Neural crest cell (in vitro differentiated cells): ENCODE data around the gene SHISA8. TPM values are rescaled to one million over a fixed set of nuclear protein-coding genes. Genes with fewer than 3 reads are reported as not detected.
"Not testable (repeated sequence)": the region's sequence is repeated elsewhere in the genome, so short reads cannot be mapped to it uniquely, and the experiment has no call there.

Experiments
- DNase-seq: peaks from one replicate; pipeline ENCODE4 v3.0.0; 2021; ENCODE audit warnings: low read depth, mixed read lengths, low spot score
- H3K27ac Mint-ChIP-seq: one replicate; pipeline ENCODE4 v1.8.0; 2021; ENCODE audit warnings: mild to moderate bottlenecking, mixed read lengths; ENCODE audit not compliant: unreplicated experiment
- H3K27me3 Mint-ChIP-seq: 2 replicates; pipeline ENCODE4 v1.8.0; 2021; ENCODE audit warnings: low read depth, mild to moderate bottlenecking, mixed read lengths
- H3K36me3 Mint-ChIP-seq: 2 replicates; pipeline ENCODE4 v1.8.0; 2021; ENCODE audit warnings: low read depth, mild to moderate bottlenecking, mixed read lengths
- H3K4me1 Mint-ChIP-seq: 2 replicates; pipeline ENCODE4 v1.8.0; 2021; ENCODE audit warnings: mixed read lengths
- H3K4me3 Mint-ChIP-seq: one replicate; pipeline ENCODE4 v1.8.0; 2021; ENCODE audit warnings: mild to moderate bottlenecking, mixed read lengths
- H3K9me3 Mint-ChIP-seq: 2 replicates; pipeline ENCODE4 v1.8.0; 2021; ENCODE audit warnings: mixed read lengths
- total RNA-seq: library from RNA; stranded (reverse); gene quantifications from 2 replicates; pipeline ENCODE4 v1.2.1, GENCODE V29; 2021
- TF ChIP-seq, protein P1 (sequence below): fragments of 200-600 bp; sonication (generic); conservative IDR thresholded peaks from 2 replicates; pipeline ENCODE4 v1.5.0; 2021; ENCODE audit warnings: antibody characterized with exemption, mild to moderate bottlenecking

SHISA8 gene
- total RNA-seq, 1 donor from 2014 or later: 0.19 TPM

DNA sequence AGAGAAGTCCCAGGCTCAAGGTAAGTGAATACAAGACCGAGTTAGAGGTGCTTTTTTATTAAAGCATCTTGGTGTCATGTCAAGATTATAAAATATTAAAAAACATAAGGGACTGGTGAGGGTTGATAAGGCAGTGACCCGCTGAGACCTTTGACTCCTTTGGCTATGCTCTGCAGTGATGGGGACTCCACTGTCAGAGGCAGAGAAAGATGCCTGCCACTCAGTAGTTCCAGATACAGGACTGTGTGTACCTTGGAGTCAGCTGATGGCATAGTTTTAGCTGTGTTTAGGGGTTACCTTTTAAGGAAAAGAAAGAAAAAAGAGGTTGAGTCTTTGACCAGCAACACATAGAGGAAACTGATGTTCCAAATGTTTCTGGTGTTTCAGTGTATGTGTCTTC, 40.8 kb downstream of the SHISA8 start:
- no peaks in the 10 kb centered on the region for H3K9me3 Mint-ChIP-seq
- DNase-seq: no peak
- H3K4me1 Mint-ChIP-seq: no peaks in the 10 kb centered on the region
- no peak overlapping the region for H3K4me3 Mint-ChIP-seq
- TF ChIP-seq, protein P1, sequence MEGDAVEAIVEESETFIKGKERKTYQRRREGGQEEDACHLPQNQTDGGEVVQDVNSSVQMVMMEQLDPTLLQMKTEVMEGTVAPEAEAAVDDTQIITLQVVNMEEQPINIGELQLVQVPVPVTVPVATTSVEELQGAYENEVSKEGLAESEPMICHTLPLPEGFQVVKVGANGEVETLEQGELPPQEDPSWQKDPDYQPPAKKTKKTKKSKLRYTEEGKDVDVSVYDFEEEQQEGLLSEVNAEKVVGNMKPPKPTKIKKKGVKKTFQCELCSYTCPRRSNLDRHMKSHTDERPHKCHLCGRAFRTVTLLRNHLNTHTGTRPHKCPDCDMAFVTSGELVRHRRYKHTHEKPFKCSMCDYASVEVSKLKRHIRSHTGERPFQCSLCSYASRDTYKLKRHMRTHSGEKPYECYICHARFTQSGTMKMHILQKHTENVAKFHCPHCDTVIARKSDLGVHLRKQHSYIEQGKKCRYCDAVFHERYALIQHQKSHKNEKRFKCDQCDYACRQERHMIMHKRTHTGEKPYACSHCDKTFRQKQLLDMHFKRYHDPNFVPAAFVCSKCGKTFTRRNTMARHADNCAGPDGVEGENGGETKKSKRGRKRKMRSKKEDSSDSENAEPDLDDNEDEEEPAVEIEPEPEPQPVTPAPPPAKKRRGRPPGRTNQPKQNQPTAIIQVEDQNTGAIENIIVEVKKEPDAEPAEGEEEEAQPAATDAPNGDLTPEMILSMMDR: no peak
- peaks cover 18% of the 10 kb centered on the region for H3K36me3 Mint-ChIP-seq
- no peak overlapping the region for H3K27ac Mint-ChIP-seq
- H3K27me3 Mint-ChIP-seq: no peaks in the 10 kb centered on the region

DNA sequence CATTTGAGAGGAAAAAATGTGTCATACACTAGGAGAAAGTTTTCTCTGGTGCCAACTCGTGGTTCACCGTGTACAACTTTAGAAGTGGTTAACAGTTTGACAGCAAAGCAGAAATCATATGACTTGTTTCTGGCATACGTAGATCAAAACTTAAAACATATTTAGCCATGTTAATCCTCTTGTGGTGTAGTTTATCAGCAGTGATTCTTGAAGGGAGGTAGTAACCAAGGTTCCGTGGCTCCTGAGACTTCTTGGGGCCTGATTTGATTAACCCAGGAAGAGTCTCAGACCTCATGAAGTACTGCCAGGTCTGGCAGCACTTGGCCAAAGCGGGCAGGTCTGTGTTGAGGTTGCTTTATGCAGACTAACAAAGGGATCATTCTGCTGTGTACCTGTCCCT, 41.5 kb downstream of the SHISA8 start:
- no peak for DNase-seq
- Mint-ChIP-seq H3K4me1 (no peaks in the 10 kb centered on the region), H3K36me3 (peaks cover 17% of the 10 kb centered on the region), H3K9me3 (no peaks in the 10 kb centered on the region), H3K4me3 (no peak overlapping the region), H3K27me3 (no peaks in the 10 kb centered on the region), H3K27ac (no peak overlapping the region)
- TF ChIP-seq, protein P1: no peak

DNA sequence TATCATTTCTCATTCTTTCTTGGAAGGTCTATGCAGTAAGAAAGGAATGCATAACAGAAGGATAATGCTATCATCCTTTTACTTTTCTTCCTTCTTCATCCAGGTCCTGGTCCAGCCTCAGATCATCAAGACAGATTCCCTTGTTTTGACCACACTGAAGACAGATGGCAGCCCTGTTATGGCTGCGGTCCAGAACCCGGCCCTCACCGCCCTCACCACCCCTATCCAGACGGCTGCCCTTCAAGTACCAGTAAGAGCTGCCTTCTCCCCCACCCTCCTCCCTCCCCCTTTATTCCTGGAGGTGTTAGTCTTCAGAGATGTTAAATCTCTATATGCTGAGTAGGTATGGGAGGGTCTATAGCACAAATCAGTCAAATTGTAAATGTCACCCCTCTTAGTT, 44.1 kb downstream of the SHISA8 start:
- Mint-ChIP-seq H3K4me3 (no peak overlapping the region), H3K4me1 (no peaks in the 10 kb centered on the region), H3K36me3 (peaks cover 13% of the 10 kb centered on the region), H3K27me3 (no peaks in the 10 kb centered on the region), H3K27ac (no peak overlapping the region), H3K9me3 (no peaks in the 10 kb centered on the region)
- no peak for DNase-seq
- TF ChIP-seq, protein P1: no peak

DNA sequence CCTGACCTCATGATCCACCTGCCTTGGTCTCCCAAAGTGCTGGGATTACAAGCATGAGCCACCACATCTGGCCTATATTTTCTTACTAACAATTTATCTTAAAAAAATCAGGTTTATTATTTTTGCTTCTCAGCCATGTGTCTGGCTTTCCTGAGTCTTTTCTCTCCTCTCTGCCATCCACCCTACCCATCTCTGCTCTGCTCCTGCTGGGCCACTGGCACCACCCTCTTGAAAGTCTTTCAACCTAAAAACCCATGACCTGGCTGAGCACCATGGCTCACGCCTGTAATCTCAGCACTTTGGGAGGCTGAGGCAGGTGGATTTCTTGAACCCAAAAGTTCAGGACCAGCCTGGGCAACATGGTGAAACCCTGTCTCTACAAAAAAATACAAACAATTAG, 44.8 kb downstream of the SHISA8 start:
- not testable (repeated sequence) for H3K27me3 Mint-ChIP-seq, H3K4me3 Mint-ChIP-seq, H3K9me3 Mint-ChIP-seq, H3K4me1 Mint-ChIP-seq, DNase-seq
- Mint-ChIP-seq H3K36me3 (peaks cover 13% of the 10 kb centered on the region), H3K27ac (peak overlapping the region; percentile 43)

DNA sequence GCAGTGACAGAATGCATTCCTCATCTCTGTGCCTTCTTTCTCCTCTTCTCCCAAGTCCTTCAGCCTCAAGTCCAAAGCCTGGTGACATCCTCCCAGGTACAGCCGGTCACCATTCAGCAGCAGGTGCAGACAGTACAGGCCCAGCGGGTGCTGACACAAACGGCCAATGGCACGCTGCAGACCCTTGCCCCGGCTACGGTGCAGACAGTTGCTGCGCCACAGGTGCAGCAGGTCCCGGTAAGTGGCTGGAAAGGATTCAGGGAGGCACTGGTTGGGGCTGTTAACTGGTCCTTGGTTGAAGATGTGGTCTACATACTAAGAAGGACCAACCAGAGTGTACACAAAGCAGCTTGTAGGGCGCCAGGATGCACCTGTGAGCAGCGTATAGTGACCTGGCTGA, 46.3 kb downstream of the SHISA8 start:
- TF ChIP-seq, protein P1: no peak
- Mint-ChIP-seq H3K27me3 (no peaks in the 10 kb centered on the region), H3K36me3 (peaks cover 11% of the 10 kb centered on the region), H3K9me3 (no peaks in the 10 kb centered on the region), H3K4me3 (no peak overlapping the region), H3K27ac (no peak overlapping the region), H3K4me1 (peaks cover 5% of the 10 kb centered on the region)
- no peak for DNase-seq

DNA sequence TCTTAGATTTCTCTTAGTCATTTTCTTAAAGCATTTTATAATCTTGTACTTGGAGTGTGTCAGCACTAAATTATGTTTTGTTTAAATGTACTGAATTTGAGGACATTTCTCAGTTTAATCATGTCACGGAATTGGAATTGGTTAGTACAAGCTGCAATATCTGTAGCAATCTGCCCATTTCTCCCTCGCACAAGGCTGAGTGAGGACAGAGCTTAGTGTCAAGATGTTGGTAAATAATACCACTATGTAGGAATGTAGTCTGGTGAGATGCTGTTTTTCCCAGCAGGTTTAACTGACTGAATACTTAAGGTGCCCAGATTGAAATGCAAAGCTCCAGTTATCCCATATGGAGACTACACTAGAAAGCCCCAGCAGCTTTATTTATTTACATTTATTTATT, 51.4 kb downstream of the SHISA8 start:
- no peak for DNase-seq
- Mint-ChIP-seq H3K4me1 (peaks cover 28% of the 10 kb centered on the region), H3K9me3 (no peaks in the 10 kb centered on the region), H3K27me3 (no peaks in the 10 kb centered on the region), H3K4me3 (no peak overlapping the region), H3K27ac (peak overlapping the region; percentile 35), H3K36me3 (peaks cover 7% of the 10 kb centered on the region)
- TF ChIP-seq, protein P1: no peak
